Aortic smooth muscle cell (primary cell): ENCODE measurements around the gene TPRG1. TPM values are rescaled to one million over a fixed set of nuclear protein-coding genes. Genes with fewer than 3 reads are reported as not detected.

Experiments
- total RNA-seq: library from RNA; depleted of rRNA; stranded (reverse); fragments of >200 nt; gene quantifications from 2 replicates; pipeline ENCODE4 v1.2.3, GENCODE V29; 2014

The TPRG1 gene
- total RNA-seq, result 0.31 and 0.40 TPM in 2 replicates

GRCh38 chr3:189171707-189172106 lies at the start of gene TPRG1:
Gene TPRG1 (plus strand): TSS chr3:189171971. CDS start chr3:189207385, 35,414 bp downstream.

